Kasumi-1 (cell line): Measurements from ENCODE around the gene ADGRG6.

Experiments used
- DNase-seq, 2 experiments: peaks; one replicate each; lab custom pipeline; 2025; lab: John Stamatoyannopoulos, UW

Gene ADGRG6

DNA sequence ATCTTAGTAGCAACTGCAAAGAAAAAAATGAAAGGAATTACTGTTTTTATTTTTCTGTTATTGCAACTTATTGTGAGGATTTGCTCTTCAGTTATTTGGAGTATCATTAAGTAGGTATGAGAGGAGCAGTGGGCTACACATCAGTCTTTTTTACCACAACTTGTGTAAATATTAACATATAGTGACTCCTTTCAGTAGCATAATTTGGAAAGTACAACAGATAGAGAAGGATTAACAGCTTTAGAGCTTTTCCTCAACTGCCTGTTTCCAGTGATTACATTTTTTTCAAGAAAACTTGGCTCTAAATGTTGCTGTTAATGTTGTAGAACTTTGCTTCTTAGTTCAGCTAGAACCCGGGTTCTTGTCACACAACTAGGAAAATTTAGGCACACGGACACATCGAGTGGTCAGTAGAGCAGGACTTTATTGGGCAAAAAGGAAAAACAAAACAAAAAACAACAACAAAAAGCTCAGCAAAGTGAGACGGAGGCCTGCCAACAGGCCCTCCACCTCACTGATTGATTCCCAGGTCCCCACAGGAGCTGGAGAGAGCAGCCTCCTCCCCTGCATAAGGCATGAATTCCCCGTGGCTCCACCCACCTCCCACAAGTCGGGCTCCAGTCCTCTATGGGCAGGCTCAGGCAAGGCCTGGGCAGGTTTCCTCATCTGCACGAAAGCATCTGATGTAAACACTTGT, 75.1 kb downstream of the ADGRG6 start:
- no peak for DNase-seq

DNA sequence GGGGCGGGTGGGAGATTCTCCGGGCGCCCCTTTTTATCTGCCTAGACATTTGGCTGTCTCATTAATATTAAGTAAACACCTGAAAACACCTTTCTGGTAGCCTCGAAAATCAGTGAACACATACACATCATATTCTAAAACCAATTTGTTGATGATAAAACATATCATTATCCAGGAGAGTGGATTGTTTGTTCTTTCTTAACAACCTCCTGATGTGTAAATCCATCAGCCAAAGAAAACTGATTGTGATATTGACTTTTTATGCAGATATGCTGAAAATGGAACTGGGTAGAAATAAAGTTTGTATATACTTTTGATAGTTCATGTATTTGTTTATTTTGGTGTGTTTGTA, 75.7 kb downstream of the ADGRG6 start:
- DNase-seq: no peak

DNA sequence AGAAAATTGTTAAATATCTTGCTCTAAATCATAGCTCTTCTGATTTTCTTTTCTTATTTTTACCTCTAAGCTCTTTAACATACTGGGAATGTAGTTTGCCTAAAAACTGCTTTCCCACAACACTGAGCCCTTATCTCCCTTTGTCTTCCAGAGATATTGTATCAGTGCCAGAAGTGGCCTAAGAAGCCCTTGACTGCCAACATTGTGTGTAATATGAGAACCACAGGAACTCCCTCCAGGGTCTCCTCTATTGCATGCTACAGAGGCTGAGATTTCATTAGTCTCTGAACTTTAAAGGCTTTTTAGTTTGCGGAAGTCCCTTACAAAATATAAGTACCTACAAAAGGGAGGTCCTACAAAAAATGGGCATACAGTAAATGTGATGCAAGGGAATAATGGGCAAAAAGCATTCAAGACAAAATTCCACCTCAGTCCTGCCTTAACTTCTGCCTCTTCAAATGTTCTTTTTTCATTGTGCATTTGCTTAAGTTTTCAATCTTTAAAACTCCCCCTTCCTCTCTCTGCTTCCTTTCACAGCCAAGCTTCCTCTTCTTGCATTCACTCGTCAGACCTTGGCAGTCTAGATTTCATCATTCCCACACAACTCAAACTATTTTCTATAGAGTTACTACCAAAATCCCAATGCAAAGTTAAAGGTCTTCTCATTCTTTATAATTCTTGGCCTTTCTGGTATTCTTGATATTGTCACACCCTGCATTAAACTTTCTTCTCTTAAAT, 76.5 kb downstream of the ADGRG6 start:
- DNase-seq: peak; percentile 85 to 86

DNA sequence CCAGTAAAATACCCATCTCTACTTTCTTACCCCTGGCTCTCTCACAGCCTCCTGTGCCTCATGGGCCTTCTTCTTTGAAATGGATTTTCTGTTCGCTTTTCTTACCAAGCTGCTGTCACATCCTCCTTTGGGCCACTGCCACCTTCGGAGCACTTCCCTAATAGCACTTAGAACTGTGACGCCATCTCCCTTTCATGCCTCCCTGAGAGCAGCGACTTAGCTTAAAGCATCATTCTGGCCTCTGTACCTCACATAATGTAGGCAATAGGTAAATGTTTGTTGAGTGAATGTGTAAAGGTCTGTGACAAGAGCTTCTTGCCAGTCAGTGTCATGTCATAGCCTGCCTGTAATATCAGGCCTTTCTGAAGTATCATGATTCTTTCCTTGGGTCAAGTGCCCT, 78.8 kb downstream of the ADGRG6 start:
- DNase-seq: peak; percentile 5 to 9

DNA sequence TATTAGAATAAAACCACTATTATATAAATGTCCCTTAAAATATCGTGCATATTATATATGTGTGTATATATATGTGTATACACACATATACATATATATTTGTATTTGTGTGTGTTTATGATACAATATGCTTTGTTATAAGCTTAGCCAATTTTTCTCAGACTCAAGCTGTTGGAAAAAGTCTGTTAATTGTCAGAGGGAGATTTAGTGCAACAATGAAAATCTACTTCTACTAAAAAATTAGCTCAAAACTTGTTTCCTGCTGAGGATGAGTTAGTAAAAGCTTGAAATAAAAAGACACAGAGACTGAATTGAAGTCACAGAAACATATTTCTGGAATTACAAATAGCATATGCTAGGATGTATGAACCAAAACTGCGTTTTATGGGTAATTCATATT, 79.4 kb downstream of the ADGRG6 start:
- no peak for DNase-seq

DNA sequence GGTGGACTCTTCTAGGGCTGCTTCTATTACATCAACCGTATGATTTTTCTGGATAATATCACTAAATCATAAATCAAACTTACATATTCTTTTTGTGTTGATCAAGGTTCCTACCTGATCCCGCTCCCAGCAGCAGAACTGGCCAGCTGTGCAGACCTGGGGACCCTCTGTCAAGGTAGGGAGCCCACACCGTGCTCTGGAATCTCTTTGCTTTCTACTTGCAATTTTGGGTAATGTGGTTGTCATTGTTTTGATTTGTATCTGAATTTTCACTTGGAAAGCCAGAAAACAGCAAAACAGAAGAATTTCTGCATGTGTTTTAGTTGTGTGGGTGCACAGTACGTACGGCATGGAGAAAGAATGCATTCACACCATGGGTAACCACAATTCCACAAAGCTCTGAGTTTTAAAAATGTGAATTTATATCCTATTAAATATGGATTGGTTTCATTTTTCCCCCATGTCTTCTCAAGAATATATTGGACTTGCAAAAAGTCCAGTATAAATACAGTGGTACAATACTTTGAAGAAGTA, 80.1 kb downstream of the ADGRG6 start:
- DNase-seq: no peak

DNA sequence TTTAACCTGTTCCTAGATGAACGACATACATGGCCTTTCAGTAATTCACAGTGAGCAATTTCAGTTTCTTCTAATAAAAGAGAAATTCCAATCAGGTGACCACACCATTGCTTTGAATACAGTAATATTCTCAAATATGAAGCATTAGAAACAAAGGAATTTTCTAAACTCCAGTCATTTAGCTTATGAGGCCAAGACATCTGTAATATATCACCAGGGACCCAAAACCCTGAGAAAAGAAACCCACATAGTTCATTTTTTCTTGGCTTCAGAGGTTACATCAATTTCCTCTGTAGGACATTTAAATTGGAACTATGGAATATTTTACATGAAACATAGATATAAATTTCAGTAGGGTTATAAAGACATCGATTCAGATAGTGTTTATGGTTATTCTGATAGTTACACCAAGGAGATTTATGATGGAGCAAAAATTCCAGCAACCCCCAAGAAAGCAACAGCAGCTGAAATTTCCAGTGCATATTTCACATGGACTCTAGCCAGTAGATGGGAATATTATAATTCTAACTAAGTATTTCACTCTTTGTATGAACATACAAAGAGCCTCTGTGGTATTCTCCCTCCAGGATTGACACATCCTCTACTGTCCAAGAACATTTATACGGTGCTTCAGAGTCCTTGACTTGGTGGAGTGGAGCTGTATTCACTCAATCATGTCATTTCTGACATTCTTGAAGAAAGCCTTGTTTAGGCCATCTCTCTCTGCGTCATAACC, 82.9 kb downstream of the ADGRG6 start:
- no peak for DNase-seq

DNA sequence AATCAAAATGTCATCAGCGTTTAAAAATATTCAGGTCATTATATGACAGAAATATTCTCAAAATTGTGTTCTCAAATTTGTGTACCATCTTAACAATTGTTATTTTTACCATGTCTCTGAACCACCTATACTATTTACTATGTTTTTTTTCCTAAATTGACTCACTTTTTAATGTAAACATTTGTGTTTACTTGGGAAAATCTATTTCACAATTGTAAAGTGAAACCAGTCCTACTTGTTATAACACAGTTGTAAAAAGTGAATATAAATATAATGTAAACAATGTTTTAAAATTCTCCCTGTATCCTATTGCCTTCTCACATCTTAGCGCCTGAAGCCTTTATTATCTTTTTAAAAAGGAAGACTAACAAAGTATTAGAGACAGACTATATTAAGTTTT, 83.5 kb downstream of the ADGRG6 start:
- DNase-seq: no peak

DNA sequence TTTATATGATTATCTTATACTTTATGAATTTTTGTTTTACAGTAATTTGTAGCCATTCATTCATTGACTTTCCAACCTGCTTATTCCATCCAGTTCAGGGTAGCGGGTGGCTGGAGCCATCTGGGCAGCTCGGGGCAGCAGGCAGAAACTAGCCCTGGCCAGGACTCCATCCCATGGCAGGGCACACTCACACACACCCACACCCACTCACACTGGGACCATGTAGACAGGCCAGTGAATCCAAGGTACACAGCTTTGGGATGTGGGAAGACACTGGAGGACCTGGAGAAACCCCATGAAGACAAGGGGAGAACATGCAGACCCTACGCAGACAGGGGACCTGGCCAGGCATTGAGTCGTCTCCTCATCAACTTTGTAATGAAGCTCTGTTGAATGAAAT, 84.8 kb downstream of the ADGRG6 start:
- no peak for DNase-seq

DNA sequence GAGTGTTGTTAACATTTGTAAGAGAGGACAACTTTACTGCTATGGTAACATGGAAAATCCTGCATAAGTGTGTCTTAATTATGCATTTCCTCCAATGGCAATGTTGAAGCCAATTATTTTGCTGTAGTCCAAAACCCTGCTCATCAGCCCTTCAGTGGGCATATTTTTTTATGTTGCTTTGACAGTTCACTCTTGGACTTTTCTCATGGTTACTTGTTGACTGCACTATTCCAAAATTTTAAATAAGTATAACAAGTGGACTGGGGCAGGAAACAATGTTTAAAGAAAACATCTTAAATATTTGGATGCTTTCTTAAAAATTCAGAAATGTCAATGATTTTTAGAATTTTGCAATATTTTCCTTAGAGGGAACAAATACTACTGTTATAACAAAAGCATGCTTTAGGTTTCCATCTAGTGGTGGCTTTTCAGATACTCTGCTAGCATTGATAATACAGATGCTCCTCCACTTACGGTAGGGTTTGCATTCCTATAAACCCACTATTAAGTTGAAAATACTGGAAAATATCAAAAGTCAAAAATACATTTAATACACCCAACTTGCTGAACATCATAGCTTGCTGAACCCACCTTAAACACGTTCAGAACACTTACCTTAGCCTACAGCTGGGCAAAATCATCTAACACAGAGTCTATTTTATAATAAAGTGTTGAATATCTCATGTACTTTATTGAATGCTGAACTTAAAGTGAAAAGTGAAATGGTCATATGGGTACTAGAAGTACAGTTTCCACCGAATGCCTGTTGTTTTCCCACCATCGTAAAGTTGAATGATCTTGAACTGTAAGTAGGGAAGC, 86.4 kb downstream of the ADGRG6 start:
- DNase-seq: peak; percentile 72 to 78

DNA sequence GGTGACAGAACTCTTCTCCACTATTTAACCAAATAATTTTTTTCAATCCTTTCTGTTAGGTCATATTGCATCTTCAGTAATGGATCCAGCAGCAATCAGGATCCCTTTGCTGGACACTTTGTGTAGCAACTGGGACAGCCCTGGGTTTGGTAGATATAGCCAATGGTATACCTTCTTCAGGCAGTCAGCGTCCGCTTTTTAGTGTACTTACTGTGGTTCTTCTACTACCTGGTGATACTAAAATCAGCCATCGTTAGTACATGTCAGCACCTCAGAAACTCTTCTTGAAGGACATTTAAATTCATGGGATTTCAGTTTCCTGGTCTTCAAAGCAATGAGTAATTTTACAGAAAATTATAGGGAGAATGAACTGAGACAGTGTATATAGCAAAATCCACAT, 93.5 kb downstream of the ADGRG6 start:
- DNase-seq: no peak

DNA sequence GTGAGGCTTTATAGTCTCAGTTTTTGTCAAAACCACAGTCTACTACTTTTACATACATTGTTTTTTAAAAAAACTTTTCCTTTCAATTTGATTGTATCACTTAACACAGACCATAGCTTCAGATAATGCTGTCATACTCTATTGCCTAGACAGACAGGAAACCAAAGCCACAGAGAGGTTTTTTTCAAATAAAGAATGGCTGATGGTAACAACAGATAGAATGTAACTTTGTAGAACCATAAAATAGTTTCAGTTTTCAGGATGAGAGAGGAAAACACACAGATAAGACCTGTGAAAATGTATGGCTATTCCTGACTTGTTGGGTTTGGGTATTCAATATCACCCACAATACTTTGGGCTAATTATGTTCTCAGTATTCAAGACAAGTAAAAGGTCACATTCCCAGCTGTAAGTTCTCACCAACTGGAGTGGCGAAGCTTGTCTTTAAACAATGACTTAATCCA, 94.0 kb downstream of the ADGRG6 start:
- DNase-seq: peak; percentile 46 to 59

DNA sequence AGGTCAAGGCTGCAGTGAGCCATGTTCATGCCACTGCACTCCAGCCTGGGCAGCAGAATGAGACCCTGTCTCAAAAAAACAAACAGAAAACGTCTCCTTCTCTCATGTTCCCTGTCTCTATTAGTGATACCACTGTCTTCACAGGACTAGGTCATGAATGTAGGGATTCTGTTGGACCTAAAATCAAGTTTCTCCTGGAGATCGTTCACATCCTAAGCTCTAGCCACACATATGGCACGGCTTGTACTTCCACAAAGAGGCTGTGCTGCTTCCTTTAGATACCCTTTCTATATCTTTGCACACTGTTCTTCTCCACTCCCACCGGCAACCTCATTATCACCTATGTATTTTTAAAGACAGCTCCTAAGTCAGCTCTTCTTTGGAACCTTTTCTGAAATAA, 96.5 kb downstream of the ADGRG6 start:
- DNase-seq: no peak

DNA sequence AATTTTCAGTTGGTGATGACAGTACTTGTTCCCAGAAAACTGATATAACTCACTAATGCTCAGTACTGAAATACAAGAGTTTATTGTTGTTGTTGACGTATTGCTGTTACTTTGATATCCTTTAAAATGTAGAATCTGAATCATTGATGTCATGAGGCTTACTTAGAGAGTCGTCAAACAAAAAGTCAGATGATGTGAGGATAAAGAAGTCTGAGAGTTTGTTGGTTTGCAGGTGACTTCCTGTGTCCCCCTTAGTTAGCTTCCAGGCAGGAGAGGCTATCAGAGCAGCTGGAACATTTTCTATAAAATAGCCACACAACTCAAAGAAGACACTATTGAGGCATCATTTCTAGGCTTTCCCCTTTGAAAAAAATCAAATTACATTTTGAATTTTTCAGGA, 97.9 kb downstream of the ADGRG6 start:
- no peak for DNase-seq

DNA sequence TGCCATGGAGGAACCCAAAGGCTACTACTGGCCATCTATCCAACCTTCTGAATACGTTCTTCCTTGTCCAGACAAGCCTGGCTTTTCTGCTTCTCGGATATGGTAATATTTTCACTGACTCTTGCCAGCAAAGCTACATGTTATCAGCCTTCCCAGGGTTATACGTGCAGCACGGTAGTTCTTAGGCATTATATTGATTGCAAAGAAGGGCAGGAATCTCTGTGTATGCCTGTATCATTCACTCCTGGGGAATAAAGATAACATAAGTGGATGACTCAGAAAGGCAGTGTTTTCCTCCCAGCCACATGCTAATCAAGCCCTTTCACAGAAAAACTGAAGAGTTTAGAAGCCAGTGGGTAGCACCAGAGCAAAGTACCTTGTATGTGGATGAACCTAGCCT, 98.7 kb downstream of the ADGRG6 start:
- no peak for DNase-seq

DNA sequence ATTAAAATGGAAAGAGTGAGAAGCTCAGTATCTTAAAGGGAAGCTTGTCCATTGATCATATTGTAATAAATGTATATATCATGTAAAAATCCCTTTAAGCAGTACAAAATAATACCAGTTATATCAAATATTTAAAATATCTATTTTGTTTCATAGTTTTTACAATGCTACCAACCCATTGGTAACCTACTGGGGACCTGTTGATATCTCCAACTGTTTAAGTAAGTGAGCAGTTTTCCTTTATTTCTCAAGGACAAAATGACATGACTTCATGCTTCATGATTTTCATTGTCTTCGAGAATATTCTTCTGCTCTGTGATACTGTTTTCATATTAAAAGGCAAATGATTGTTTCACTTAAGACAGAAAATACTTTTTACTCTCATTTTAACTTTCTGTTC, 100.0 kb downstream of the ADGRG6 start:
- no peak for DNase-seq

DNA sequence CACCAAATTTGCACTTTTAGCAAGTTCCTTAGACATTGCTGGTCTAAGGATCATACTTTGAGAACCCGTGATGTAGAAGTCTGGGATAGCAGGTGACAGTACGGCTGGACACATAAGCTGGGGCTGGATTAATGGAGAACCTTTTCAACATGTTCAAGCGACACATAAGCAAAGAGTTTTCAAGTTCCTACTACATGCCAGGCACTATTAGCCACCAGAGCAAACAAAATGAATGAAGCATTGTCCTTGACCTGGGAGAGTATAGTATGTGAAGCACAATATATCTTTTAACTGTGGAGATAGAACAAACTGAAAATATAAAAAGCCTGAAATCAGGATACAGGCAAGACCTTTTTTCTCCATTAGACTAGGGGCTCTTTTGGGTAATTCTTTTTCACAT, 102.9 kb downstream of the ADGRG6 start:
- DNase-seq: no peak

DNA sequence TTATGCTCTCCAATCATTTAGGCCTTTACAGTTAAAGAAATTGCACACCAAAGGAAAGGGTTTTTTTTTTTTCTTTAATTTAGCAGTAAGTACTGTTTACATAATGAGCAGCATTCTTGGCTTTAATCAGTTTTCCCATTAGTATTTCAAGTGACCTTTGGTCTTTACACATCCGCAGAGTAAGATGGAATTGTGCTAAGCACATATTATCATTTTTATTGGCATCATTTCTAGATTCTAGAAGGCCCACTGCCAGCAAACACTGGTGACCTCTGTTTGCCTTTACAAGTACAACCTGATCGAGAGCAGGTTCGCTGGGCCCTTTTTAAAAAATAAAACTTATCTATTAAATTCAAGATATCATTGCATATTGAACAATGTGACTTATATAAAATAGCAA, 104.3 kb downstream of the ADGRG6 start:
- no peak for DNase-seq

DNA sequence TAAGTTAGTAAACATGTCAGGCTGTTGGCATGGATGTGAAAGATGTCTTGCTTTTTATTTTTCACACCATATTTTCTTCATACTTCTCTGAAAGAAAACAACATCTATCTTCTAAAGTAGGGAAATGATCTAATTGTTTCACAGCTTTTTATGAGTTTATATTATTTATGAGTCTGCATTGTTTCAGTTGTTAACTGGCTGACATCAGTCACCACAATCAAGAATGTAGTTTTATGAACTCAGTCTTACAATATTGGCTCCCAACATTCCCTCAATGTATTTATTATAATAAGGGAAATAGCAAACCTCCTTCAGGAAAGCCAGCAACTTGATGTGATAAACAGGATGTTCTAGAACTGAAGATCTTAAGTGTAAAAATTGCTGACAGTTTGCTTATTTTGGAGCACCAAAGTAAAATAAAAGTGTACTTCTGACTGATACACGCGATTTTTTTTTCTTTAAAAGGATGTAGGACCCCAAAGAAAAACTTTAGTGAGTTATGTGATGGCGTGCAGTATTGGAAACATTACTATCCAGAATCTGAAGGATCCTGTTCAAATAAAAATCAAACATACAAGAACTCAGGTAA, 106.0 kb downstream of the ADGRG6 start:
- DNase-seq: no peak

DNA sequence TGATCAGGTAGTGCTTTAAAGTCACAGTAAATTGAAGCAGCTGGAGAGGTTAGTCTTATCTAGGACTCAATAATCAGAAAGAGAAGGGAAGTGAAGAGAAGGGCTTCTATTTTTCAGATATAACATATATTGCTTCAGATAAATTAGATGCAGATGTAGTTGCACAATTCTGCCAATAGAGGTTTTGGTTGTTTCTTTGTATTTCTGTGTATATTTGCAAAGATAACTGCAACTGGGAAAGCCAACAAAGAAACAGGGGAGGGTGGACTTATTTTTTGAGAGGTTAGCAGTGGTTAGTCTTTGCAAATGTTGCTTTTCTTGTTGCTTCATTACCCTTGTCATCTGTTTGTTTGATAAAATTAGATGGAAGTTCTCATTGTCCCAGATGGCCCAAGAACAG, 106.6 kb downstream of the ADGRG6 start:
- DNase-seq: peak in 1 of 2 experiments; percentile 4

DNA sequence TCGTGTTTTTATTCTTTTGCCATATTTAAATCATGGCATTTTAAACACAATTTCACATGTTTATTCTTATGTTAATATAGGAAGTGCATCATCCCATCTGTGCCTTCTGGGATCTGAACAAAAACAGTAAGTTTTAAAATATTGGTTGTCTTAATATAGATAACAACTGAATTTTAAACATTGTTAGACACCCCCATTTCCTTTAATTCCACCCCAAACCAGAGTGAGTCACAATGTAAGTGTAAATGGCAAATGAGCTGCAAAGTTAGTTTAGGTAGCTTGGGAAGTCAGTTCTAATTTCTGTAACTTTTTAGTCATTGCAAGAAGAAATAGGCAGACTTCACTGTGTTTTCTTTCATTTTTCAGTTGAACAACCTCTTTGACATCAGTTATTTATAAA, 108.0 kb downstream of the ADGRG6 start:
- DNase-seq: no peak

DNA sequence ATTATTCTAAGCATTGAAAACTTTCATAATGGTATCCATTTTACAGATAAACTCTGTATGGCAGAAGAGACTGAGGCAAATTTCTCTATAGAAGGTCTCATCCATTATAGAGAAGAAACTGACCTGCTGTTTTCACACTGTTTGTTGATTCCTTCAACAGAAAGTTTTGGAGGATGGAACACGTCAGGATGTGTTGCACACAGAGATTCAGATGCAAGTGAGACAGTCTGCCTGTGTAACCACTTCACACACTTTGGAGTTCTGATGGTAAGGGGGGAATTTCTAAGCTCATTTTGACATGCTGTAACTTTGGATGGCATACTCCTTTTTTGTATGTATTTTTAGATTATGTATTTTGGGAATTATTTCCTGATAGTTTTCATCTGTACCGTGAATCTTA, 109.3 kb downstream of the ADGRG6 start:
- no peak for DNase-seq
